HEK293T (cell line): ENCODE measurements around the gene VSIR.

Experiments
- ARNT ChIP-seq: fragments of 450-650 bp; IDR thresholded peaks from 2 replicates; pipeline ENCODE4 v1.6.1; 2017; ENCODE audit warnings: mild to moderate bottlenecking
- FOXK2 ChIP-seq: fragments of 450-650 bp; IDR thresholded peaks from 2 replicates; pipeline ENCODE4 v1.6.1; 2016; ENCODE audit warnings: mild to moderate bottlenecking
- FOXM1 ChIP-seq: fragments of 450-650 bp; IDR thresholded peaks from 2 replicates; pipeline ENCODE4 v1.6.1; 2017; ENCODE audit warnings: mild to moderate bottlenecking, borderline replicate concordance
- HDGF ChIP-seq: fragments of 450-650 bp; IDR thresholded peaks from 2 replicates; pipeline ENCODE4 v1.6.1; 2017; ENCODE audit warnings: antibody characterized with exemption, borderline replicate concordance
- LEF1 ChIP-seq: fragments of 450-650 bp; IDR thresholded peaks from 2 replicates; pipeline ENCODE4 v1.6.1; 2017; ENCODE audit warnings: mild to moderate bottlenecking, borderline replicate concordance
- NFRKB ChIP-seq: fragments of 450-650 bp; IDR thresholded peaks from 2 replicates; pipeline ENCODE4 v1.6.1; 2016; ENCODE audit warnings: mild to moderate bottlenecking, moderate library complexity
- SP1 ChIP-seq: fragments of 450-650 bp; IDR thresholded peaks from 2 replicates; pipeline ENCODE4 v1.6.1; 2017
- ZNF384 ChIP-seq: fragments of 450-650 bp; IDR thresholded peaks from 2 replicates; pipeline ENCODE4 v1.6.1; 2016

DNA sequence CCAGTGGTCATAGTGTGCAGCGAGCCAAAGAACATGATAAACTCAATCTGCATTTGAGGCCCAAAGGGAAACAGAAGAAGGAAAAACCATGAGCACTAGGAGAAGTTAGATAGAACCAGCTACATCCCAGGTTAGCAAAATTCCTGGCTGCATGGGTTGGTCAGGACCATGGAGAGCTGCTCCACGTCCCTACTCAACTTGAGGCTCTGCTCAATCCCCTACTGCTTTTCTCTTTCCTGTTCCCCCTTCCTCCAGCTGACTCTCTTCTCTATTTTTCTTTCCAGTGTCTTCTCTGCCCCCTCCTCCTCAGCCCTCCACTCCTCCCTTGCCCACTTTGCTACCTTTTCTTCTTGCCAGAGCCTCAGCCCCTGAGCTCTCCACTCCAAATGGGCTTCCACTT, 21.9 kb upstream of the VSIR start:
- no peak for TF ChIP-seq SP1
- no peak for TF ChIP-seq HDGF
- TF ChIP-seq FOXK2, result no peak
- no peak for TF ChIP-seq LEF1
- no peak for TF ChIP-seq NFRKB
- no peak for TF ChIP-seq FOXM1
- TF ChIP-seq ARNT, result no peak
- no peak for TF ChIP-seq ZNF384
